H4 (cell line): ENCODE measurements around the gene ZNF692. TPM values are rescaled to one million over a fixed set of nuclear protein-coding genes. Genes with fewer than 3 reads are reported as not detected.
"Not testable (repeated sequence)": the region's sequence is repeated elsewhere in the genome, so short reads cannot be mapped to it uniquely, and the experiment has no call there.

Experiments used
- DNase-seq: peaks from one replicate; pipeline ENCODE4 v3.0.0-alpha.2; 2015; ENCODE audit warnings: low spot score
- total RNA-seq: library from RNA; depleted of rRNA; stranded (reverse); fragments of >200 nt; shearing (Covaris generic); gene quantifications from 2 replicates; pipeline ENCODE4 v1.2.3, GENCODE V29; 2014

The ZNF692 gene
- total RNA-seq, 1 experiment from 2014 or later = 5.2 TPM

DNA sequence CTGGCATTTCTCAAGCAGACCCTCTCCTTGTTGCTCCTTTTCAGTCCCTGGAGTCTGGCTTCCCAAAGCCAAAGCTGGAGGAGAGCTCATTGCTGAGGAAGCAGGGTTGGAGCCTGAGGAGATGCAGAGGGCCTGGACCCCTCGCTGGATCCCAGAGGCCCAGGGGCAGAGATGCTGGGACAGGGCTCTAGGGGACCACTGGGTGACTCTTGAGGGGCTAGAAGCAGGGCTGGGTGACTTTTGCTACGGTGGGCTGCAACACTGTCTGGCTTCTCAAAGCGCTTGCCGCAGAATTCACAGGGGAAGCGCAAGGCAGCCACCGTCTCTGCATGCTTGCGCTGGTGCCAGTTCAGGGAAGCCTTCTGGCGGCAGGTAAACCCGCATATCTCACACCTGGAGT, 8.8 kb downstream of the ZNF692 start:
- DNase-seq = no peak

DNA sequence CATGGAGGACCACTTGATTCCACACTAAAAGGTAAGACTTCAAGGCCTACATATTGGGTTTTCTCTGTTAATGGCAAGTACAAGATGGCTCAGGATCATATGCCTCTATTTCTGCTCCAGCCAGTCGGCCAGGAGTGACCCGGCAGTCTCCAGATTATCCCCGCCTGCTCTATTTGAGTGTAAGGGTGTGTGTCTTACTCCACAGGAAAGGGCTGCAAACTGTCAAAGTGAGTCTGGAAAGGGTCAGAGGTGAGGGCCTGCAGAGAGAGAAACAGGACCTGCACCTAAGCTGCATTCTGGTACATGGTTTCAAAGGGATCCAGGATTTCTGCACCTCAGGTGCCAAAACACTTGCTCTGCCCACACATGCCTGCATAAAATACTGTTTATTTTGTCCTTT, 9.2 kb downstream of the ZNF692 start:
- no peak for DNase-seq

DNA sequence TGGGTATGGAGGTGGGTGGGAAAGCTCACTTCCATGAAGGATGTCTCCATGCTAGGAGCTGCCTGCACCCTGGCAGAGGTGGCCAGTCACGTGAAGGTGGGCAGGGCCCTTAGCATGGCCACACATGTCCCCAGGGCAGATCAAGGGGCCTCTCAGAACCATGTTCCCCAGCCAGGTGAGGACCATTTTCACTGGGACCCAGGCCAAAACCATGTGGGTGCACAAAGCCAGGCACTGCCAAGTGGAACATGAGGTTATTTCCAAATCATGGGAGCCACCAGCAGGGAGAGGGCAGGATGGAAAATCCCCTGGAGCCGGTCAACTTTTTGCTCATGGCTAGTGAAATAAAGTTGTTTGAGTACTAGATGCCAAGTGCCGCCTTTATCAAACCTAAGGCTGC, 9.7 kb downstream of the ZNF692 start:
- DNase-seq = no peak

DNA sequence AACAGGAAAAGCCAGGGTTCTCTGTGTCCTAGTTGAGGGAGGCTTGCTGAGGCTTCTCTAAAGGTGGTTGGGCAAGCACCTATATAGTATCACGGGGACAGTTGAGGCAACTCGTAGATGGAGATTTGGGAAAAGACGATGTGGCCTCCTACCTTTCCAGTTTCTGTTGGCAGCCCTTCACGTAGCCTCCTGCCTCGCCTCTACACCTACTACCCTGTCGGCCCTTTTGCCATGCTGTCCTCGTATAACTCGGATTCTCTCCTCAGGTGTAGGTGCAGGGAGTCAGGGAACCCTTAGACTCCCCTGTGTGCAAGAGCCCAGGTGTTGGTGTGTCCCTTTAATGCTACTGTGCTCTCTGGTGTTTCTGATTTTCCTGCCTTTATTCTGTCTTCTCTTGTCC, 10.3 kb downstream of the ZNF692 start:
- DNase-seq = no peak

DNA sequence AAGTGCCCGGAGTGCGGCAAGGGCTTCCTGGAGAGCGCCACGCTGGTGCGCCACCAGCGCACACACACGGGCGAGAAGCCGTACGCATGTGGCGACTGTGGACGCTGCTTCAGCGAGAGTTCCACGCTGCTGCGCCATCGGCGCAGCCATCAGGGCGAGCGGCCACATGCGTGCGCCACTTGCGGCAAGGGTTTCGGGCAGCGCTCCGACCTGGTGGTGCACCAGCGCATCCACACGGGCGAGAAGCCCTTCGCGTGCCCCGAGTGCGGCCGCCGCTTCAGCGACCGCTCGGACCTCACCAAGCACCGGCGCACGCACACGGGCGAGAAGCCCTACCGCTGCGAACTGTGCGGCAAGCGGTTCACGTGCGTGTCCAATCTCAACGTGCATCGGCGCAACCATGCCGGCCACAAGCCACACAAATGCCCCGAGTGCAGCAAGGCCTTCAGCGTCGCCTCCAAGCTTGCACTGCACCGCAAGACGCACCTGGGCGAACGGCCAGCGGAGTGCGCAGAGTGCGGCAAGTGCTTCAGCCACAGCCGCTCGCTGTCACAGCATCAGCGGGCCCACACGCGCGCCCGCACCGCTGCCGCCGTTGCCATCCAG, 10.8 kb downstream of the ZNF692 start:
- DNase-seq = no peak

DNA sequence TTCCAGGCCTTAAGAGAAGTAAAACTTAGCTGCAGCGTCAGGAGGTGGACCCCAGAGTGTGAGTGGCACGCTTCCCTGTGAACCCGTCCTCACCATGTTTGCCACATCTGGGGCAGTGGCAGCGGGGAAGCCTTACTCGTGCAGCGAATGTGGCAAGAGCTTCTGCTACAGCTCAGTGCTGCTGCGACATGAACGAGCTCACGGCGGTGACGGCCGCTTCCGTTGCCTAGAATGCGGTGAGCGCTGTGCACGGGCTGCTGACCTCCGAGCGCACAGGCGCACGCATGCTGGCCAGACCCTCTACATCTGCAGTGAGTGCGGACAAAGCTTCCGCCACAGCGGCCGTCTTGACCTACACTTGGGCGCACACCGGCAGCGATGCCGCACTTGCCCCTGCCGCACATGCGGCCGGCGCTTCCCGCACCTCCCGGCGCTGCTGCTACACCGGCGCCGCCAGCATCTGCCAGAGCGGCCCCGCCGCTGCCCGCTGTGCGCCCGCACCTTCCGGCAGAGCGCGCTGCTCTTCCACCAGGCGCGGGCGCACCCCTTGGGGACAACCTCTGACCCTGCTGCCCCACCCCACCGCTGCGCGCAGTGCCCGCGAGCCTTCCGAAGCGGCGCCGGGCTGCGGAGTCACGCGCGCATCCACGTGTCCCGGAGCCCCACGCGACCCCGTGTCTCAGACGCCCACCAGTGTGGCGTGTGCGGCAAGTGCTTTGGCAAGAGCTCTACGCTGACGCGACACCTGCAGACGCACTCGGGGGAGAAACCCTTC, 11.5 kb downstream of the ZNF692 start:
- DNase-seq = no peak

DNA sequence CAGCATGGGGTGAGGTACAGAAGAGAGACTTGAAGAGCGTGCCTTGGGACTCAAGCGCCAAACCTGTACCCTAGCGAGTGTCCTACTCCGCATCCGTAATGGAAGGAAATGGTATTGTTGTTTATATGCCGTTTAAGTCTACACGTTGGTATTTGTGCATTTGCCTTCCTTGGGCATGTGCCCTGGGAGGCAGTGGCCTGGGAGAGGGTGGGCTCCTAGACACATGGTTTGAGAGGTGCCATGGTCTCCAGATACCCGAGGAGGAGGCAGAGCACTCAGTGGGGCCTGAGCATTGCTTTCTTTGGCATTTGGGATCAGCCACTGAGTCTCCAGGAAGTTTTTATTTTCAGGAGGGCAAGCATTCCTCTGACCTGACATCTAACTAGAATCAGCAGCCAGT, 14.4 kb downstream of the ZNF692 start:
- DNase-seq = no peak

DNA sequence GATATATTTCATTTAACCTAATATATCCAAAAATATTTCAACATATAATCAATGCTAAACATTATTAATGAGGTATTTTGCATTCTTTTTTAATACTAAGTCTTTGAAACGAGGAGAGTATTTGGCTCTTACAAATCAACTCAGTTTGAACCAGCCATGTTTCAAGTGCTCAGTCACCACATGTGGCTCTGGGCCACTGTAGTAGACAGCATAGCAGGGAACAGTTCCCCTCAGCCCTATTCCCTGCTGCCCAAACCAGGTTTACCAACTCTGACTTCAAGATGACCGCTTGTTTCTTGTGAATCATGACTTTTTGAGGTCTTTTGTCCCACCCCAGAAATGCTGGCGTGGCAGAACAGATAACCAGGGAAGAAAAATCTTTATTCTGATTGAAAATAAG, 15.2 kb downstream of the ZNF692 start:
- no peak for DNase-seq

DNA sequence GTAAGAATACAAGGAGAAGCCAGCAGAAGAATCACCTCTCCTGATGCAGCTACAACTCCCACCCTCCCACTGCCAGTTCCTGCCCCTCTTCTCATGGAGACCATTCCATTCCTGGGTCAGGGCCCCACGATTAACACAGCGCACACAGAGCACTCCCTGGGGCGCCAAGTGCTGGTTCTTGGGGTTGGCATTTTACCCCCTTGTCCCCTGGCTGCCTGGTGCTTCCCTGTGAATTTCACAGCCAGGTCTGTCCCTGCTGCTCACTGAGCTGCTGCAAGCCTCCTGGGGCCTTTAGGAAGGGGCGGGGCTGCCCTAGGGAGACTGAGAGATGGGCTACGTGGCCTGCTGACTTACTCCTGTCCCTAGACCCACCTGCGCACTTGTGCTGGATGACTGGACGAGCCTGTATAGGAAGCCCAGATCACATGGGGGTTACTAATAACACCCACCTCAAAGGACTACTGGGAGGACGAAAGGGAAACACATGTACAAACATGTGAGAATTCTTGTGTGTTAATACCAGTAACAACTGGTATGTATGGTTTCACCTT, 16.0 kb downstream of the ZNF692 start:
- no peak for DNase-seq

DNA sequence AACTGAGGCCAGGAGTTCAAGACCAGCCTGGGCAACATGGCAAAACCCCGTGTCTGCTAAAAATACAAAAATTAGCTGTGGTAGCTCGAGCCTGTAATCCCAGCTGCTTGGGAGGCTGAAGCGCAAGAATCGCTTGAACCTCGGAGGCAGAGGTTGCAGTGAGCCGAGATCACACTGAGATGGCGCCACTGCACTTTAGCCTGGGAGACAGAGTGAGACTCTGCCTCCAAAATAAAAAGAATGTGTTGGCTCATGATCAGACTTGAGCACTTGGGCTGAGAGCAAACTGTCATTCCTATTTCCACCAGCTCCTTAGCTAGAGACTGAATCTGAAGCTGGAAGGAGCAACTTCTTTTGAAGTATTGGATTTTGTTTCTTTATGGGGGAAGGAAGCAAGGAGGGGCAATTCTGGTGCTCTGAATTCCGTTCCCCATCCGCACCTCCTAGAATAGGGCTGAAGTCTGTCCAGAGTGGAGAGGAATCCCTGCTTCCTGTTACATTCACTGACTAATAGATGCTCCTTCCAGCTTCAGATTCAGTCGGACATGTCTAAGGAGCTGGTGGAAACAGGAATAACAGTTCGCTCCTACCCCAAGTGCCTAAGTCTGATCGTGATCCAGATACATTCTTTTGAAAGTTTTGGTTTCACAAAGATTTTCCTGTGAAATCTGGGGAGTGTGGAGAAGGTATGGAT, 17.0 kb downstream of the ZNF692 start:
- no peak for DNase-seq

DNA sequence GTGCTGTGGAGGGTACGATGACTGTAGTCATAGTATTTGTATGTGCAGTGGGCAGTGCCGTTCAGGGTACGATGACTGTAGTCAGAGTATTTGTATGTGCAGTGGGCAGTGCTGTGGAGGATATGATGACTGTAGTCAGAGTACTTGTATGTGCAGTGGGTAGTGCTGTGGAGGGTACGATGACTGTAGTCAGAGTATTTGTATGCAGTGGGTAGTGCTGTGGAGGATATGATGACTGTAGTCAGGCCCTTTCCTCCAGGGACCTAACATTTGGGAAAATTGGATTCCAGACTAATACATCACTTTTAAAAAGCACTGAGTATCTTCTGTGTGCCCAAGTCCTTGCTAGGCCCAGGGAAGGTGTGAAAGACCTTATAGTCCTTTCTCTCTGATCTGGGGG, 17.9 kb downstream of the ZNF692 start:
- no peak for DNase-seq

DNA sequence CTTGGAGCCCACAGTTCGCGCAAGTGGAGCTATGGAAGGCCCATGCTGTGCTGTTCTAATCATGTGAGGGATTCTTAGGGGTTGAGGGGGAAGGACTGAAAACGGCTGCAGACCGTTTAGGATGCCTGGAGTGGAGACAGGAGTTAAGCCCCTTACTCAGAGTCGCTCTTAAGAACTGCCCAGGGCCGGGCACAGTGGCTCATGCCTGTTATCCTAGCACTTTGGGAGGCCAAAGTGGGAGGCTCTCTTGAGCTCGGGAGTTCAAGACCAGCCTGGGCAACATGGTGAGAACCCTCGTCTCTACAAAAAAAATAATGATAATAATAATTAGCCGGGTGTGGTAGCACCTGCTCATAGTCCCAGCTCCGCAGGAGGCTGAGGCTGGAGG, 19.7 kb downstream of the ZNF692 start:
- no peak for DNase-seq

DNA sequence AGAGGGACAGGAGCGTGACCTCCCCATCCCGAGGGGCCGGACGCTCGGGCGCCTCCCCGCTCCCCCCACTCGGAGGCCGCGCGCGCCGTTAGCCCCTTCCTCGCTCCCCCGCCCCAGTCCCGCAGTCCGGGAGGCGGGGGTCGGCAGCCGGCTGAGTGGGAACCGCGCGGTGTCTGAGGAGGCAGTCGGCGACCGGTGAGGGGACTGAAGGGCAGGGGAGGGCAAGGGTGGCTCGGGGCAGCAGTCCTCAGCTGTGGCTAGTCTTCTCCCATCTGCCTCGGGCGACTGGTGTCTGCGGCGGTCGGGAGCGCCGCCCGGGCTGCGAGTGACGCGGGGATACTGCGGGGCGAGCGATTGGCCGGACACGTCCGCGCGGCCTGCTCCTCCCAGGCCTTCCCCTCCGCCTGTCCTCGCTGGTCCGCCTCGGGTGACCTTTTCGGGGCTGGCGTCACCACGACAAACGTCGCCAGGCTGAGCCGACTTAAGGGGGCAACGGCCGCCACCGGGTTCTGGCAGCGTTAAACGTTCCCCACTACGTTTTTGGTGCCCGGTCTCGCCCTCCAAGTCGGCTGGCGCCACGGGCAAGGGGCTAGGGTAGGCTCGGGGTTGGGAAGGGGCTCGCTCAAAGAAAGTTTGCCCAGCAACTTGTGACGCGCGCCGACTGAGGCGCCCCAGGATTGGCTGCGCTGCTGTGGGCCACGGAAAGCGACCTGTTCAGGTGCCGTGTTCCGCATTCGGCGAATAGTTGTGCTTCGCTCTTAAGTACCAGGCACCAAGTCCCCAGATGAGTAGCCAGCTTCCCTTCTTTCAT, 20.3 kb downstream of the ZNF692 start:
- DNase-seq = peak; percentile 77

DNA sequence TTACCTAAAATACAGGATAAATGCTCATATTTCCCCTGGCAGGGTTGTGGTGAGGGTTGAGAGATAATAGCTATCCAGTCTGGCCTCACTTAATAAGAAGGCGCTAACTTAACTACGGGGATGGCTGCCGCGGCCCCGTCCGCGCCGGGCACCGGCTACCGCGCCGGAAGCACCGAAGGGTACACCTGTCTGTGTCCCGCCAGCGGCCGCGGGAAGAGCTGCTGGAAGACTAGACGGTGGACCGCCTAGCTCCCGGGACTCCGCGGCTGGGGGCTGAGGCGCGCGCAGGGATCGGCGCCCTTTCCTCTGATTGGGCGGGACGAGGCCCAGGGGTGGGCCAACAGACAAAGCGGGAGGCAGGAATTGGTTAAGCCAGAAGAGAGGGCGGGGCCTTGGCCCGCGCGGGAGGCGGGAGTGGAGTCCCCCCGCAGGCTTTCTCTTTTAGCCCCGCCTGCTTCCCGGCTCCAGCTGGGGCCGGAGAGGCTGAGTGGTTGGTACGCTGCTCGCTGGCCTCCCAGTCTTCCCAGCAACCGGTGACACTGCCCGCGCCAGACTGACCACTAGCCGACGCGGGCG, 21.0 kb downstream of the ZNF692 start, which contains the start of gene ZNF672:
TSS of gene ZNF672 (plus strand) at position 444 of the 576 bp plus-strand sequence. CDS start 9,051 bp downstream, outside the sequence.
- DNase-seq = peak; percentile 91

DNA sequence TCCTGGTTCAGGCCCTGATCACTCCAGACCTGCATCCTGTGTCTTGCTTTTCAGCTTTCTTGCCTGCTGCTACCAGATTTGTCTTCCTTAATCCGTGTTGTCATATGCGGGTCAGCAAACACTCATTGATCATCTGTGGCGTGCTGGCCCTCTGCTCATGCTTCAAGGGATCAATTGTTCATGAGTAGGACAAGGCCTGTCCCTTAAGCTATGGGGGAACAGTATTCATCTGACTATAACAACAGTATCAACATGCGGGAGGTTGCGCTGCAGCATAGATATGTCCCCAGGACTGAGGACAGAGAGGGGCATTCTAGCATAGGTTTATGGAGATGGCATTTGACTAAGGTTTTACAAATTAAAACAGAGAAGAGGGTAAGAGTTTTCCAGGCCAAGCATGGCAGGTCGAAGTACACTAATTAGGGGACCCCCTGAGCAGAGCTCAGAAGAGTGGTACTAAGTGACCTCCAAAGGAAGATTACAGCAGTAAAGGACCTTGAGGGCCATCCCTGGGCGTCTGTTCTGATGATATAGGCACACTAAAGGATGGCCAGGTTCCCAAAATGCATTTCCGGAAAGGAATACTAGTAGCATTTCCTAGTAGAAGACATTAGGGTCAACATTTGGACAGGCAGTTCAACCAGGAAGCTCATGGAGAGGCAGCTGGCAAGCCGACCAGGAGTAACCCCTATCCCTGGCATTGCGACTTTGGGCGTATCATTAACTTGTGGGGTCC, 21.7 kb downstream of the ZNF692 start:
- DNase-seq = no peak

DNA sequence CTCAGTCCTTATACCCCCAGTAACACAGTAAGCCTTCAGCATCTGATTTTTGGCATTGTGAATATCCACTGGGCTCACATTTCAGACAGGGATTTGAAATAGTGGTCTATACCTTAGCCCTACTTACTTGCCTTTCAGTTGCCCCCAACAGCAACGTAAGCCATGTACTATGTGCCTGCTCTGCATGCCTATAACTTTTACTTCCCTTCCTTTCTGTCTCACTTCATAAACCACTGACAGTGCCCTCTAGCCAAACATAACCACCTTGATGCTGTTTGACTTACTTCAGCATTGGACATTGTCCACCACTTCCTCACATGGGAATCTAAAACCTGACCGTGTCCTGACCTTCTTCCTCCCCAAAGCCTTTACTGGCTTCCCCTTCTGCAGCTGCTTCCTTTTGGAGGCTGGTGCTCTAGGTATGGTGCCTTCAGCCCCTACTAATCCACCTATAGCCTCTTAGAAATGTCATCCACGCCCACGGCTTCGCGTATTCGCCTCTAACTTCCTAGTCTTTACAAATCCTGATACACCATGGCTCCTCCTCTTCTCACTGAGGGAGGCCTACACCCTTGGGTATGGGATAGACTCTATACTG, 24.4 kb downstream of the ZNF692 start:
- DNase-seq = no peak

DNA sequence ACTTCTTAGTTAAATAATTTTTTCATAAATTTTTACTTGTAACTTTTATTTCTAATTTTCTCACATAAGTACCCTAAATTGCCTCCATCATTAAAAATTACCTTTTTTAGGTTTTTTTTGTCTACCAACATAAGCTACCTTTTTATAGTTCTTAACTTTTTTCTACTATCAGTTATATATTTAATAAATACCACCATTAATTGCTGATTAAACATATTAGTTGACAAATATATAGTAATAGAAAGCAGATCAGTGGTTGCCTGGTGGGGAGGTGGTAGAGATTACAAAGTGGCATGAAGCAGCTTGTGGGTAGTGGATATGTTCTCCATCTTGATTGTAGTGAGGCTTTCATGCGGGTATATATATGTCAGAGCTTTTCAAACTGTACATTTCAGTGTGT, 27.0 kb downstream of the ZNF692 start:
- no peak for DNase-seq

DNA sequence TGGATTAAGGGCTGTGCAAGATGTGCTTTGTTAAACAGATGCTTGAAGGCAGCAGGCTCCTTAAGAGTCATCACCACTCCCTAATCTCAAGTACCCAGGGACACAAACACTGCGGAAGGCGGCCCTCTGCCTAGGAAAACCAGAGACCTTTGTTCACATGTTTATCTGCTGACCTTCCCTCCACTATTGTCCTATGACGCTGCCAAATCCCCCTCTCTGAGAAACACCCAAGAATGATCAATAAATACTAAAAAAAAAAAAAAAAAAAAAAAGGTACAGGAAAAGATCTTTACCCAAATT, 28.2 kb downstream of the ZNF692 start:
- DNase-seq = not testable (repeated sequence)

DNA sequence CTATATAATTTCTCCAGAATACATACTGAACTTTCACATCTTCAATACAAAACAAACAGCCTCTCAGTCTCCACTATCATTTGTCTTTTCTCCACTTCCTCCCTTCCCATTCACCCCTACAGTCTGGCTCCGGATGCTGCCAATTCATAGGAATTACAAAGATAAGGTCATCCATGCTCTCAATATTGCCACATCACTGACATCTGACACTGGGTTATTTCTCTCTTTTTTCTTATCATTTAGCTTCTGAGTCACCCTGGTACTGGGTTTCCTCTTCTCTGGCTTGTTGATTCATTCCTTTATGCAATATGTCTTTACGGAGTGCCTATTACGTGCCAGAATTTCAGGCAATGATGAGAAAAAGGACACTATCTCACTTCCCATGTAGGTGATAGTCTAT, 30.0 kb downstream of the ZNF692 start:
- no peak for DNase-seq
